HFFc6 (cell line): ENCODE measurements around the gene ERC2. TPM values are rescaled to one million over a fixed set of nuclear protein-coding genes. Genes with fewer than 3 reads are reported as not detected.
A peak's percentile ranks its signal among the peaks of the same experiment; 100 is the strongest.

ENCODE experiments used
- DNase-seq: peaks from one replicate; pipeline ENCODE4 v3.0.0-alpha.2; 2018
- H3K27ac Mint-ChIP-seq: 2 replicates; pipeline ENCODE4 v1.8.0; 2020; ENCODE audit warnings: mild to moderate bottlenecking, mixed read lengths
- H3K27me3 Mint-ChIP-seq: 2 replicates; pipeline ENCODE4 v1.8.0; 2021; ENCODE audit warnings: mild to moderate bottlenecking, moderate library complexity, mixed read lengths; ENCODE audit not compliant: insufficient read depth
- H3K36me3 Mint-ChIP-seq: 2 replicates; pipeline ENCODE4 v1.8.0; 2021; ENCODE audit warnings: low read depth, mixed read lengths
- H3K4me1 Mint-ChIP-seq: 2 replicates; pipeline ENCODE4 v1.8.0; 2020; ENCODE audit warnings: low read depth, mixed read lengths
- H3K4me3 Mint-ChIP-seq: 2 replicates; pipeline ENCODE4 v1.8.0; 2020; ENCODE audit warnings: mild to moderate bottlenecking, moderate library complexity, mixed read lengths
- H3K9me3 Mint-ChIP-seq: 2 replicates; pipeline ENCODE4 v1.8.0; 2020; ENCODE audit warnings: mild to moderate bottlenecking, mixed read lengths
- total RNA-seq, 6 experiments: library from RNA; stranded (reverse); fragmentation: NEBNext Ultra II Directional; extraction: Animal tissue kit (Norgen Biotek cat#: 25700); gene quantifications; 2 replicates in 1 of 6; 3 replicates in 5 of 6; pipeline ENCODE4 v1.2.3, GENCODE V29; 2021
- TF ChIP-seq, protein P1 (sequence below): fragments of 200-600 bp; sonication (generic); IDR thresholded peaks from 2 replicates; pipeline ENCODE4 v1.5.0; 2021; ENCODE audit warnings: antibody characterized with exemption, mild to moderate bottlenecking

Gene ERC2
- total RNA-seq, 6 experiments from 2014 or later, result 0.11 TPM; not detected in 5

GRCh38 chr3:55752911-55753310 is 715.4 kb downstream of the ERC2 start:
- Mint-ChIP-seq H3K9me3 (no peaks in the 10 kb centered on the region; the same call in 1 of the 2 replicates), H3K4me1 (peaks cover 11% of the 10 kb centered on the region), H3K27me3 (peaks cover 2% of the 10 kb centered on the region), H3K27ac (no peak overlapping the region), H3K4me3 (no peak overlapping the region), H3K36me3 (no peaks in the 10 kb centered on the region)
- no peak for DNase-seq
- TF ChIP-seq, protein P1, sequence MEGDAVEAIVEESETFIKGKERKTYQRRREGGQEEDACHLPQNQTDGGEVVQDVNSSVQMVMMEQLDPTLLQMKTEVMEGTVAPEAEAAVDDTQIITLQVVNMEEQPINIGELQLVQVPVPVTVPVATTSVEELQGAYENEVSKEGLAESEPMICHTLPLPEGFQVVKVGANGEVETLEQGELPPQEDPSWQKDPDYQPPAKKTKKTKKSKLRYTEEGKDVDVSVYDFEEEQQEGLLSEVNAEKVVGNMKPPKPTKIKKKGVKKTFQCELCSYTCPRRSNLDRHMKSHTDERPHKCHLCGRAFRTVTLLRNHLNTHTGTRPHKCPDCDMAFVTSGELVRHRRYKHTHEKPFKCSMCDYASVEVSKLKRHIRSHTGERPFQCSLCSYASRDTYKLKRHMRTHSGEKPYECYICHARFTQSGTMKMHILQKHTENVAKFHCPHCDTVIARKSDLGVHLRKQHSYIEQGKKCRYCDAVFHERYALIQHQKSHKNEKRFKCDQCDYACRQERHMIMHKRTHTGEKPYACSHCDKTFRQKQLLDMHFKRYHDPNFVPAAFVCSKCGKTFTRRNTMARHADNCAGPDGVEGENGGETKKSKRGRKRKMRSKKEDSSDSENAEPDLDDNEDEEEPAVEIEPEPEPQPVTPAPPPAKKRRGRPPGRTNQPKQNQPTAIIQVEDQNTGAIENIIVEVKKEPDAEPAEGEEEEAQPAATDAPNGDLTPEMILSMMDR, result no peak

GRCh38 chr3:55751730-55752129 is 716.5 kb downstream of the ERC2 start:
- Mint-ChIP-seq H3K27ac (no peak overlapping the region), H3K4me3 (no peak overlapping the region), H3K4me1 (peaks cover 11% of the 10 kb centered on the region), H3K36me3 (no peaks in the 10 kb centered on the region), H3K9me3 (no peaks in the 10 kb centered on the region; the same call in 1 of the 2 replicates), H3K27me3 (peaks cover 2% of the 10 kb centered on the region)
- TF ChIP-seq, protein P1, result no peak
- no peak for DNase-seq

DNA sequence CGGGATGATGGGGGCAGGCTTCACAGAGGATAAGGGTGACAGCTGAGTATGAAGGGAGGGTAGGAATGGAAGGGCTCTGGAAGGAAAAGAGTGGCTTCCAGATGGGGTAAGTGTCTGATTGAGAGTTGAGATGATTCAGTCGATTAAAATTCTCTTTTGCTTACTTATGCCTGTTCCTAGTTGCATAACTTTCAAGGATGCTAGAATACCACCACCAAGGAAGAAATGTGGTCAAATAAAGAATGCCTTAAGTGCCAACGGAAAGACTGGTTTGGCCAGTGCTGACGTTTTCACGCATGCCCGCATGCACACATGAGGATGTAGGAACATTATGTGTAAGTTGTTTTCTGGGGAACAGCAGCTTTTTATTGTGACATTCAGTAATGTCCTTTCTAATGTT is 717.7 kb downstream of the ERC2 start:
- TF ChIP-seq, protein P1, result no peak
- H3K9me3 Mint-ChIP-seq, result no peaks in the 10 kb centered on the region; the same call in 1 of the 2 replicates
- DNase-seq, result peak; percentile 82
- no peak overlapping the region for H3K27ac Mint-ChIP-seq
- peaks cover 2% of the 10 kb centered on the region for H3K27me3 Mint-ChIP-seq
- no peak overlapping the region; the same call in 1 of the 2 replicates for H3K4me3 Mint-ChIP-seq
- H3K36me3 Mint-ChIP-seq, result no peaks in the 10 kb centered on the region
- peaks cover 11% of the 10 kb centered on the region for H3K4me1 Mint-ChIP-seq

DNA sequence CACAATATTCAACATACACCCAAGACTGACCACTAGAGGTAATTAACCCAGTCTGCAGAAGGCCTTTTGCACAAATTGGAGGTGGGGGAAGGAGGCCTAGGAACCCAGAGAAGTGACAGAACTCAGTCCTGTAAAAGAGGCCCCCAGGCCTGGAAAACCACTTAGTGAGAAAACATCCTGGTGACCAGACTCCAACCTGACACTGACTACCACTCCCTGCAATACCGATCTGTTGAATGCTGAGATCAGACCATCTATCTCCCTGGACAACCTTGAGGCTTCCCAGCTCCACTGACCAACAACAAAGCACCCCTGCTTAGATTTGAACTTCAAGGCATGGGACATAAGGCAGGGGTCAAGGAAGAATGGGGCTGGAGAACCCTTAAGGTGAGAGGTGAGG is 719.2 kb downstream of the ERC2 start:
- TF ChIP-seq, protein P1, result no peak
- DNase-seq, result no peak
- H3K27ac Mint-ChIP-seq, result no peak overlapping the region
- H3K4me3 Mint-ChIP-seq, result no peak overlapping the region
- peaks cover 2% of the 10 kb centered on the region for H3K27me3 Mint-ChIP-seq
- H3K9me3 Mint-ChIP-seq, result no peaks in the 10 kb centered on the region; the same call in 1 of the 2 replicates
- H3K4me1 Mint-ChIP-seq, result peaks cover 11% of the 10 kb centered on the region
- H3K36me3 Mint-ChIP-seq, result no peaks in the 10 kb centered on the region

- Mint-ChIP-seq H3K4me3 (no peak overlapping the region), H3K27ac (no peak overlapping the region), H3K9me3 (no peaks in the 10 kb centered on the region; the same call in 1 of the 2 replicates), H3K27me3 (peaks cover 2% of the 10 kb centered on the region), H3K36me3 (no peaks in the 10 kb centered on the region), H3K4me1 (peaks cover 19% of the 10 kb centered on the region)
- TF ChIP-seq, protein P1, result peak; percentile 78
- DNase-seq, result no peak
These were observed 721.4 kb downstream of the ERC2 start for GRCh38 chr3:55746808-55747413.
